HG03139 (cell line): ENCODE results near the gene CDKL4.
"Not testable (repeated sequence)": the region's sequence is repeated elsewhere in the genome, so short reads cannot be mapped to it uniquely, and the experiment has no call there.

Experiments used
- ATAC-seq: cut with Tn5 transposase; IDR thresholded peaks from one replicate; pipeline ENCODE4 v1.9.1; 2021; ENCODE audit not compliant: unreplicated experiment

CDKL4 gene

GRCh38 chr2:39144416-39144815 lies 99.4 kb downstream of the CDKL4 start:
- ATAC-seq: no peak

- ATAC-seq: no peak
Measured at GRCh38 chr2:39142904-39143605, 100.7 kb downstream of the CDKL4 start.

- ATAC-seq: peak; percentile 49
Measured at GRCh38 chr2:39141334-39142271, 102.2 kb downstream of the CDKL4 start.

GRCh38 chr2:39140948-39141333 lies 102.8 kb downstream of the CDKL4 start:
- not testable (repeated sequence) for ATAC-seq

GRCh38 chr2:39140322-39140847 lies 103.4 kb downstream of the CDKL4 start:
- ATAC-seq: no peak

GRCh38 chr2:39139511-39140237 lies 104.1 kb downstream of the CDKL4 start:
- no peak for ATAC-seq

GRCh38 chr2:39138837-39139211 lies 104.9 kb downstream of the CDKL4 start:
- no peak for ATAC-seq

GRCh38 chr2:39138187-39138836 lies 105.5 kb downstream of the CDKL4 start:
- not testable (repeated sequence) for ATAC-seq

- ATAC-seq: no peak
Measured at GRCh38 chr2:39136799-39137198, 107.0 kb downstream of the CDKL4 start.

GRCh38 chr2:39135690-39136259 lies 108.0 kb downstream of the CDKL4 start:
- ATAC-seq: no peak

- no peak for ATAC-seq
Measured at GRCh38 chr2:39133215-39133851, 110.4 kb downstream of the CDKL4 start.

GRCh38 chr2:39128919-39129391 lies 114.8 kb downstream of the CDKL4 start:
- ATAC-seq: peak; percentile 45

- ATAC-seq: peak; percentile 34
Measured at GRCh38 chr2:39127973-39128372, 115.8 kb downstream of the CDKL4 start.
